Endothelial cell of umbilical vein (primary cell): ENCODE results near the gene XIAP. TPM values are rescaled to one million over a fixed set of nuclear protein-coding genes. Genes with fewer than 3 reads are reported as not detected.
"Not testable (repeated sequence)": the region's sequence is repeated elsewhere in the genome, so short reads cannot be mapped to it uniquely, and the experiment has no call there.

Experiments
- BruUV-seq: library from RNA; stranded (reverse); fragments of 400-500 nt; replicated peaks from 2 replicates; lab custom pipeline; 2021; lab: Mats Ljungman, UMichigan
- CTCF ChIA-PET: fragments of 300-600, 350-600 bp; sonication (Branson Sonifier 250); formaldehyde crosslinking; loops from one replicate; lab custom pipeline; 2021; ENCODE audit warnings: antibody characterized with exemption, inconsistent platforms; lab: Charles Lee
- POLR2A ChIA-PET: fragments of 300-600, 350-600 bp; sonication (Branson Sonifier 250); formaldehyde crosslinking; loops from one replicate; lab custom pipeline; 2021; ENCODE audit warnings: antibody characterized with exemption, inconsistent platforms; lab: Charles Lee
- DNase-seq: peaks from one replicate; pipeline ENCODE4 v3.0.0-alpha.2; 2011; ENCODE audit warnings: low read depth, low spot score
- FAIRE-seq: peaks from 2 replicates; lab custom pipeline; 2011; peaks lifted over from hg19 to GRCh38; lab: Jason Lieb, UNC
- H2AFZ ChIP-seq: 2 replicates; pipeline ENCODE4 v1.6.0; 2012; ENCODE audit warnings: low read depth, low read length, control low read depth, inconsistent platforms
- H3K27ac ChIP-seq: 2 replicates; pipeline ENCODE4 v1.5.1; 2011; ENCODE audit warnings: low read depth, mild to moderate bottlenecking, control low read depth, low read length, moderate library complexity; ENCODE audit not compliant: insufficient read depth
- H3K27me3 ChIP-seq, 2 experiments: 2 replicates each; pipeline versions ENCODE4 v1.6.0 to v1.6.1; 2011; ENCODE audit warnings: low read length in 2 of 2, mixed read lengths in 1 of 2; ENCODE audit not compliant: control insufficient read depth in 2 of 2, insufficient read depth in 2 of 2
- H3K36me3 ChIP-seq, 2 experiments: 2 replicates in 1 of 2; 3 replicates in 1 of 2; pipeline ENCODE4 v1.5.1; 2011; ENCODE audit warnings: low read length in 2 of 2, mild to moderate bottlenecking in 1 of 2, moderate library complexity in 1 of 2; ENCODE audit not compliant: control insufficient read depth in 2 of 2, insufficient read depth in 2 of 2; ENCODE audit errors: extremely low read depth in 1 of 2
- H3K4me1 ChIP-seq: 3 replicates; pipeline ENCODE4 v1.5.1; 2011; ENCODE audit warnings: mild to moderate bottlenecking, low read length; ENCODE audit not compliant: control insufficient read depth, insufficient read depth; ENCODE audit errors: extremely low read depth
- H3K4me2 ChIP-seq: 2 replicates; pipeline ENCODE4 v1.6.1; 2011; ENCODE audit warnings: low read length, control low read depth, mixed read lengths; ENCODE audit not compliant: insufficient read depth
- H3K4me3 ChIP-seq, 3 experiments: fragments of 200-600 bp in 1 of 3; sonication (generic), shearing (Covaris generic) in 1 of 3; replicated peaks in 1 of 3; 2 replicates each; pipeline ENCODE4 v1.5.1; 2011 to 2016; ENCODE audit warnings: control low read depth in 3 of 3, low read length in 3 of 3, mild to moderate bottlenecking in 2 of 3, inconsistent platforms in 1 of 3, low read depth in 1 of 3, moderate library complexity in 1 of 3; ENCODE audit not compliant: insufficient read depth in 1 of 3
- H3K79me2 ChIP-seq: 2 replicates; pipeline ENCODE4 v1.6.0; 2012; ENCODE audit warnings: low read length, inconsistent platforms; ENCODE audit not compliant: control insufficient read depth, insufficient read depth
- H3K9ac ChIP-seq: replicated peaks from 2 replicates; pipeline ENCODE3; 2011; ENCODE audit warnings: low read length, control low read depth; ENCODE audit not compliant: insufficient read depth; ENCODE audit errors: extremely low read depth
- H3K9me1 ChIP-seq: replicated peaks from 3 replicates; pipeline ENCODE4 v1.6.0; 2011; ENCODE audit warnings: mild to moderate bottlenecking, low read length; ENCODE audit not compliant: control insufficient read depth, insufficient read depth; ENCODE audit errors: extremely low read depth
- H3K9me3 ChIP-seq: replicated peaks from 2 replicates; pipeline ENCODE4 v1.5.1; 2012; ENCODE audit warnings: low read length, inconsistent platforms; ENCODE audit not compliant: control insufficient read depth, insufficient read depth
- H4K20me1 ChIP-seq: replicated peaks from 2 replicates; pipeline ENCODE3; 2011; ENCODE audit warnings: mild to moderate bottlenecking, low read length; ENCODE audit not compliant: control insufficient read depth, insufficient read depth; ENCODE audit errors: extremely low read depth
- EZH2 ChIP-seq: IDR thresholded peaks from 2 replicates; pipeline ENCODE4 v1.6.1; 2012; ENCODE audit warnings: borderline replicate concordance, low read depth, mild to moderate bottlenecking, moderate library complexity, low read length, inconsistent platforms; ENCODE audit not compliant: severe bottlenecking
- FOS ChIP-seq: IDR thresholded peaks from 2 replicates; pipeline ENCODE4 v1.6.1; 2011; ENCODE audit warnings: mild to moderate bottlenecking, low read length, moderate library complexity, borderline replicate concordance; ENCODE audit not compliant: insufficient read depth
- GATA2 ChIP-seq: IDR thresholded peaks from 2 replicates; pipeline ENCODE4 v1.7.0; 2011; ENCODE audit warnings: low read depth, mild to moderate bottlenecking, moderate library complexity, mixed read lengths, low read length; ENCODE audit not compliant: insufficient read length, insufficient read depth
- JUN ChIP-seq: IDR thresholded peaks from 2 replicates; pipeline ENCODE4 v1.6.1; 2011; ENCODE audit warnings: borderline replicate concordance, low read depth; ENCODE audit not compliant: insufficient read length, insufficient read depth
- MYC ChIP-seq: IDR thresholded peaks from one replicate; pipeline ENCODE4 v1.6.1; 2011; ENCODE audit warnings: mild to moderate bottlenecking, low read depth, low read length
- POLR2A ChIP-seq: IDR thresholded peaks from 2 replicates; pipeline ENCODE4 v1.6.1; 2012; ENCODE audit warnings: low read depth, mild to moderate bottlenecking, control low read depth, low read length
- POLR2AphosphoS5 ChIP-seq: IDR thresholded peaks from 2 replicates; pipeline ENCODE4 v1.6.1; 2012; ENCODE audit warnings: low read depth, mild to moderate bottlenecking, control low read depth, low read length, moderate library complexity; ENCODE audit not compliant: insufficient read depth
- dilution Hi-C: fragments of 300-500 bp; cut with MboI; formaldehyde crosslinking; loops from one replicate; pipeline ENCODE4 v1.15.0; 2019; ENCODE audit warnings: low sequenced_read_pairs; ENCODE audit not compliant: extremely low pct_ligation_motif_present
- intact Hi-C: fragments of 100-400 bp; cut with micrococcal nuclease; formaldehyde crosslinking; loops from one replicate; pipeline ENCODE4 v1.10.0; 2022
- polyA plus RNA-seq, 4 experiments: library from polyadenylated mRNA; depleted of rRNA in 3 of 4; stranded (reverse) in 3 of 4; unstranded in 1 of 4; fragments of >200 nt; gene quantifications; 2 replicates each; pipeline versions ENCODE4 v1.2.1 to v1.2.3, GENCODE V29; 2011 to 2012; ENCODE audit warnings: missing spikeins in 1 of 4
- total RNA-seq: library from RNA; stranded (reverse); gene quantifications from 2 replicates; pipeline ENCODE4 v1.2.3, GENCODE V29; 2021
- TF ChIP-seq, protein P1 (sequence below): IDR thresholded peaks from 2 replicates; pipeline ENCODE4 v1.6.1; 2011; ENCODE audit not compliant: insufficient read depth, insufficient read length
- TF ChIP-seq, protein P2 (sequence below), 2 donors: IDR thresholded peaks; 1 replicate in 1 of 2; 2 replicates in 1 of 2; pipeline ENCODE4 v1.5.1; 2011; ENCODE audit warnings: low read length in 2 of 2, mild to moderate bottlenecking in 2 of 2, moderate library complexity in 2 of 2, control low read depth in 1 of 2, inconsistent platforms in 1 of 2, low read depth in 1 of 2; ENCODE audit not compliant: insufficient read depth in 1 of 2; ENCODE audit errors: extremely low read depth in 1 of 2

The XIAP gene
- total and polyA plus RNA-seq, 2 donors (not counting 3 experiments of a cell fraction or from before 2014, with no cell fraction given): 8.1 to 38.3 TPM

DNA sequence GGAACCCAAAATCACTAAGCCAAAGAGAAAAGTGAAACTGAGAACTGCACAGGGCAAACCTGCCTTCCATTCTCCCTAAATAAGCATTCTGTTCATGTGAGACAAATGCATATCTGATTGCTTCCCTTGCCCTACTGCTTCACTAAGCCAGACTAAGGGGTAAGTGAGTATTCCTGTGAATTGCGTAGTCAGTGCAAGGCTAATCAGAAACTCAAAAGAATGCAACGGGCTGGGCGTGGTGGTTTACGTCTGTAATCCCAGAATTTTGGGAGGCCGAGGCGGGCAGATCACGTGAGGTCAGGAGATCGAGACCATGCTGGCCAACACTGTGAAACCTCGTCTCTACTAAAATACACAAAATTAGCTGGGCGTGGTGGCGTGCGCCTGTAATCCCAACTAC lies 10.8 kb upstream of the XIAP start:
- H3K9ac ChIP-seq: no peak overlapping the region
- no peaks in the 10 kb centered on the region for H4K20me1 ChIP-seq
- FAIRE-seq (no peak), DNase-seq (no peak)
- no peaks in the 10 kb centered on the region for H3K4me1 ChIP-seq
- H2AFZ ChIP-seq: no peak overlapping the region
- no TSS peak for BruUV-seq
- POLR2A ChIA-PET: no interaction called here
- no peak overlapping the region for H3K4me2 ChIP-seq
- dilution Hi-C loops (no loop called here), intact Hi-C loops (no loop called here)
- no peak overlapping the region for H3K4me3 ChIP-seq
- no peaks in the 10 kb centered on the region for H3K9me1 ChIP-seq
- no peaks in the 10 kb centered on the region for H3K79me2 ChIP-seq
- CTCF ChIA-PET: no interaction called here
- no peaks in the 10 kb centered on the region for H3K9me3 ChIP-seq
- no peaks in the 10 kb centered on the region for H3K36me3 ChIP-seq
- TF ChIP-seq EZH2 (no peak), POLR2A (no peak), MYC (no peak), POLR2AphosphoS5 (no peak), FOS (no peak), JUN (no peak), GATA2 (no peak)
- TF ChIP-seq, protein P1, sequence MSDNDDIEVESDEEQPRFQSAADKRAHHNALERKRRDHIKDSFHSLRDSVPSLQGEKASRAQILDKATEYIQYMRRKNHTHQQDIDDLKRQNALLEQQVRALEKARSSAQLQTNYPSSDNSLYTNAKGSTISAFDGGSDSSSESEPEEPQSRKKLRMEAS: no peak
- TF ChIP-seq, protein P2, sequence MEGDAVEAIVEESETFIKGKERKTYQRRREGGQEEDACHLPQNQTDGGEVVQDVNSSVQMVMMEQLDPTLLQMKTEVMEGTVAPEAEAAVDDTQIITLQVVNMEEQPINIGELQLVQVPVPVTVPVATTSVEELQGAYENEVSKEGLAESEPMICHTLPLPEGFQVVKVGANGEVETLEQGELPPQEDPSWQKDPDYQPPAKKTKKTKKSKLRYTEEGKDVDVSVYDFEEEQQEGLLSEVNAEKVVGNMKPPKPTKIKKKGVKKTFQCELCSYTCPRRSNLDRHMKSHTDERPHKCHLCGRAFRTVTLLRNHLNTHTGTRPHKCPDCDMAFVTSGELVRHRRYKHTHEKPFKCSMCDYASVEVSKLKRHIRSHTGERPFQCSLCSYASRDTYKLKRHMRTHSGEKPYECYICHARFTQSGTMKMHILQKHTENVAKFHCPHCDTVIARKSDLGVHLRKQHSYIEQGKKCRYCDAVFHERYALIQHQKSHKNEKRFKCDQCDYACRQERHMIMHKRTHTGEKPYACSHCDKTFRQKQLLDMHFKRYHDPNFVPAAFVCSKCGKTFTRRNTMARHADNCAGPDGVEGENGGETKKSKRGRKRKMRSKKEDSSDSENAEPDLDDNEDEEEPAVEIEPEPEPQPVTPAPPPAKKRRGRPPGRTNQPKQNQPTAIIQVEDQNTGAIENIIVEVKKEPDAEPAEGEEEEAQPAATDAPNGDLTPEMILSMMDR (IDR thresholded peaks at IDR 0.05; ENCODE audit: extremely low read depth in 1 of 2, insufficient read depth in 1 of 2, low read depth in 1 of 2, low read length in 2 of 2): no peak
- no peak overlapping the region for H3K27ac ChIP-seq
- no peaks in the 10 kb centered on the region for H3K27me3 ChIP-seq

DNA sequence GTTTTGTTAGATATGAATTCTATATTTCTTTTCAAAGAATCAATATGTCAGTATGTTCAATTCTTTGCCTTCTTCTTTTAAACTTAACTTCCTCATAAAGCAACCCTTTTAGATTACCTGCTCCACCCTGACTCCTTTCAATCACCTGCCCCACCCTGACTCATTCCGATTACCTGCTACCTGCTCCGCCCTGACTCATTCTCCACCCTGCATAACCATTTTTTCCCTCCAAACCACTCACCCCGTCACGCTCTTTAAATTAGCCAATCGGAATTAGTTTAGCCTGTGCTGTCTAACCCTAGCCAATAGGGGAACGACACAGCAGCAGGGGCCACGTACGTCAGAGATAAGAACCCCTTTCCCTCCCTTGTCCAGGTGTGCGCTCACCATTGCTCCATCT lies 9.9 kb upstream of the XIAP start:
- H3K4me1 ChIP-seq, dilution Hi-C loops, H3K36me3 ChIP-seq, DNase-seq, POLR2A ChIA-PET, BruUV-seq, H3K79me2 ChIP-seq, H4K20me1 ChIP-seq, FAIRE-seq, CTCF ChIA-PET, H3K27me3 ChIP-seq, H3K27ac ChIP-seq, H3K9me1 ChIP-seq, H3K4me2 ChIP-seq, H3K9me3 ChIP-seq, H2AFZ ChIP-seq, intact Hi-C loops, H3K4me3 ChIP-seq, H3K9ac ChIP-seq: not testable (repeated sequence)
